Right lobe of liver (tissue), 6 donors: ENCODE results near the gene PRDM15. TPM values are rescaled to one million over a fixed set of nuclear protein-coding genes. Genes with fewer than 3 reads are reported as not detected.

Experiments used
- ATAC-seq, 4 donors: fragments of 200-7000 bp; cut with Tn5 transposase; one replicate each; pipeline ENCODE4 v1.9.1; 2020; ENCODE audit warnings: mild to moderate bottlenecking in 4 of 4, moderate library complexity in 4 of 4
- DNase-seq, 3 donors: peaks; one replicate each; pipeline ENCODE4 v3.0.0-alpha.2; 2020
- H3K27ac ChIP-seq, 3 donors: fragments of 200-600 bp; one replicate each; pipeline ENCODE4 v1.8.0; 2022
- H3K27me3 ChIP-seq, 2 donors: fragments of 200-600 bp; one replicate each; pipeline ENCODE4 v1.8.0; 2022
- H3K36me3 ChIP-seq, 4 donors: fragments of 200-600 bp; sonication (generic) in 1 of 4; one replicate each; pipeline versions ENCODE4 v1.5.1 to v1.8.0; 2017 to 2022; ENCODE audit warnings: control low read depth in 1 of 4
- H3K4me1 ChIP-seq, 4 donors: fragments of 200-600 bp; sonication (generic) in 1 of 4; one replicate each; pipeline versions ENCODE4 v1.5.1 to v1.8.0; 2017 to 2022; ENCODE audit warnings: control low read depth in 1 of 4
- H3K4me3 ChIP-seq, 3 donors: fragments of 200-600 bp; one replicate each; pipeline ENCODE4 v1.8.0; 2022
- H3K9me3 ChIP-seq, 4 donors: fragments of 200-600 bp; sonication (generic) in 1 of 4; one replicate each; pipeline versions ENCODE4 v1.5.1 to v1.8.0; 2017 to 2022; ENCODE audit warnings: control low read depth in 1 of 4
- POLR2A ChIP-seq: fragments of 450-650 bp; IDR thresholded peaks from one replicate; pipeline ENCODE4 v1.6.1; 2017; ENCODE audit warnings: antibody characterized with exemption, mild to moderate bottlenecking
- WGBS: methylation state at CpG from one replicate; pipeline ENCODE4 v1.1.6; 2018; ENCODE audit warnings: low coverage, low lambda C conversion rate; ENCODE audit not compliant: insufficient coverage; ENCODE audit errors: missing lambda C conversion rate; 5-methylcytosine and 5-hydroxymethylcytosine counted together
- intact Hi-C, 2 donors: fragments of 100-400 bp; cut with DNase I; formaldehyde crosslinking; loops; one replicate each; pipeline versions ENCODE4 v1.11.2 to v1.14.1; 2022
- total RNA-seq, 6 experiments: library from RNA; depleted of rRNA in 2 of 6; stranded (reverse); fragments of >200 nt in 2 of 6; fragmentation: NEBNext Ultra II Directional in 3 of 6; extraction: Animal tissue kit (Norgen Biotek cat#: 25700) in 3 of 6; gene quantifications; one replicate each; pipeline versions ENCODE4 v1.1.0 to v1.2.4, GENCODE V29; 2016 to 2023
- TF ChIP-seq, protein P1 (sequence below), 4 donors: fragments of 200-600 bp in 3 of 4; fragments of 450-650 bp in 1 of 4; IDR thresholded peaks; one replicate each; pipeline versions ENCODE4 v1.5.1 to v1.8.0; 2016 to 2022; ENCODE audit warnings: antibody characterized with exemption in 4 of 4, mild to moderate bottlenecking in 2 of 4
- donor health status: DM: no; HTN: yes; CAD: no.
- donor health status: DM: no; HTN: no; CAD: no.
- donor health status: DM: no; HTN: no; CAD: no.
- donor health status: DM: no; HTN: yes; CAD: no.
- donor health status: DM: no; HTN: yes; CAD: no.

PRDM15 gene
- total RNA-seq, 6 experiments from 2014 or later, result 1.9 to 4.0 (median 2.7) TPM

DNA sequence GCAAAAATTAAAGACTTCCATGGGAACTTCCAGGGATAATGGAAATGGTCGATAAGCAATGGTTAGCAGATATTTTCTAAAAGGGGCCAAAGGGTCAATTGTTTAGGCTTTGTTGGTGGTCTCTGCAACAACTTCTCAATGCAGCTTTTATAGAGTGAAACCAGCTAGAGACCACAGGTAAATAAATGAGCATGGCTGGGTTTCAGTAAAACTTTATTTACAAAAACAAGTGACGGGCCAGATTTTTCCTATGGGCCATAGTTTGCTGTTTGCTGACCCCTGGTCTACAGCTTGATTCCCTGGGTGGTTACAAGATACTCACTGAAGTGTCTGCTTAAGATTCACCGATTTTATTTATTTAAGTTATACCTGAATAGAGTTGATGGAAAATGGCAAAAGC, 22.6 kb upstream of the PRDM15 start:
- ATAC-seq (no peak), DNase-seq (no peak)
- H3K4me1 ChIP-seq, result no peaks in the 10 kb centered on the region
- H3K27ac ChIP-seq, result no peak overlapping the region
- peaks cover 0 to 4% (median 0%) of the 10 kb centered on the region in 4 donors for H3K36me3 ChIP-seq
- no peaks in the 10 kb centered on the region for H3K27me3 ChIP-seq
- 91% methylated on average over 3 of the region's 3 CpGs for WGBS
- H3K4me3 ChIP-seq, result no peak overlapping the region
- no peaks in the 10 kb centered on the region for H3K9me3 ChIP-seq
- TF ChIP-seq POLR2A, result no peak
- TF ChIP-seq, protein P1, sequence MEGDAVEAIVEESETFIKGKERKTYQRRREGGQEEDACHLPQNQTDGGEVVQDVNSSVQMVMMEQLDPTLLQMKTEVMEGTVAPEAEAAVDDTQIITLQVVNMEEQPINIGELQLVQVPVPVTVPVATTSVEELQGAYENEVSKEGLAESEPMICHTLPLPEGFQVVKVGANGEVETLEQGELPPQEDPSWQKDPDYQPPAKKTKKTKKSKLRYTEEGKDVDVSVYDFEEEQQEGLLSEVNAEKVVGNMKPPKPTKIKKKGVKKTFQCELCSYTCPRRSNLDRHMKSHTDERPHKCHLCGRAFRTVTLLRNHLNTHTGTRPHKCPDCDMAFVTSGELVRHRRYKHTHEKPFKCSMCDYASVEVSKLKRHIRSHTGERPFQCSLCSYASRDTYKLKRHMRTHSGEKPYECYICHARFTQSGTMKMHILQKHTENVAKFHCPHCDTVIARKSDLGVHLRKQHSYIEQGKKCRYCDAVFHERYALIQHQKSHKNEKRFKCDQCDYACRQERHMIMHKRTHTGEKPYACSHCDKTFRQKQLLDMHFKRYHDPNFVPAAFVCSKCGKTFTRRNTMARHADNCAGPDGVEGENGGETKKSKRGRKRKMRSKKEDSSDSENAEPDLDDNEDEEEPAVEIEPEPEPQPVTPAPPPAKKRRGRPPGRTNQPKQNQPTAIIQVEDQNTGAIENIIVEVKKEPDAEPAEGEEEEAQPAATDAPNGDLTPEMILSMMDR (IDR thresholded peaks at IDR 0.05), result no peak
- intact Hi-C loops, result no loop called here

DNA sequence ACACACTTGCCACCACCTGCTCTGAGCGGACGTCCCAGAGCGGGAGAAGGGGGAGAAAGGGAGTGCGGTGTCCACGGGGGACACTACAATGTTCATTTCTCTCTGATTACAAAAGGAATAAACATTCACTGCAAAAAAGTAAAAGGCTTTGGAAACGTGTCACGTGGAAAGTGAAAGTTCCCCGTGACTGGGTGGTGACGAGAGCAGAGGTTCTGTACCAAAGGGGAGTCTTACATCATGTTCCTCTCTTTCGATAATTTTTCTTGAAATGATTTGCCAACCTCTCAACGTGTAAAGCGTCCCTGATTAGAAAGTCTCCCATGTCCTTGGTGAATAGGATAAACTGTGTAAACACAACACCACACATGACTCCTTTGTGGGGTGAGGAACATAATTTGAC, 22.0 kb upstream of the PRDM15 start:
- Histone ChIP-seq H3K4me1 (no peaks in the 10 kb centered on the region), H3K27me3 (no peaks in the 10 kb centered on the region), H3K4me3 (no peak overlapping the region), H3K36me3 (peaks cover 0 to 4% (median 0%) of the 10 kb centered on the region in 4 donors), H3K27ac (no peak overlapping the region), H3K9me3 (no peaks in the 10 kb centered on the region)
- intact Hi-C loops, result no loop called here
- WGBS, result 71% methylated on average over 10 of the region's 12 CpGs
- DNase-seq (no peak), ATAC-seq (no peak)
- TF ChIP-seq, protein P1 (IDR thresholded peaks at IDR 0.05), result no peak
- no peak for TF ChIP-seq POLR2A

DNA sequence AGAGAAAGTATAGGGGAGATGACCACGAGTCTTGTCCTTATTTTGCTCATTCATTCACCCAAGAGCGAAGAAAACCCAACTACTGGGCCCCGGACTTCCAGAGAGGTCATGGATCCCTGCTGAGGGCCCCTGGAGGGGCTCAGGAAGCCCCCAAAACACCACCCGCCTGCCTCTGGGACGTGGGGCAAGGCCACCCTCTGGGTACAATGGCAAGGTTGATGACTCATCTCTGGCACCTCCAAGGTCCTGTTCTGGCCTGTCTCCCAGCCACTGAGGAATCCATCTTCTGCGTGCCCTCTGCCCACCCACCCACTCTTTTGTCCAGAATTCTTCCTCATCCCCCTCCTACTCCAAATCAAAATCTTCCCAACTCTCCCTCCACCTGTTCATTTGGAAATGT, 21.3 kb upstream of the PRDM15 start:
- Histone ChIP-seq H3K9me3 (no peaks in the 10 kb centered on the region), H3K4me3 (no peak overlapping the region), H3K27me3 (no peaks in the 10 kb centered on the region), H3K36me3 (peaks cover 0 to 4% (median 0%) of the 10 kb centered on the region in 4 donors), H3K27ac (no peak overlapping the region), H3K4me1 (no peaks in the 10 kb centered on the region)
- intact Hi-C loops, result no loop called here
- 100% methylated on average over 2 of the region's 6 CpGs for WGBS
- ATAC-seq (no peak), DNase-seq (no peak)
- TF ChIP-seq, protein P1 (IDR thresholded peaks at IDR 0.05), result no peak
- no peak for TF ChIP-seq POLR2A

DNA sequence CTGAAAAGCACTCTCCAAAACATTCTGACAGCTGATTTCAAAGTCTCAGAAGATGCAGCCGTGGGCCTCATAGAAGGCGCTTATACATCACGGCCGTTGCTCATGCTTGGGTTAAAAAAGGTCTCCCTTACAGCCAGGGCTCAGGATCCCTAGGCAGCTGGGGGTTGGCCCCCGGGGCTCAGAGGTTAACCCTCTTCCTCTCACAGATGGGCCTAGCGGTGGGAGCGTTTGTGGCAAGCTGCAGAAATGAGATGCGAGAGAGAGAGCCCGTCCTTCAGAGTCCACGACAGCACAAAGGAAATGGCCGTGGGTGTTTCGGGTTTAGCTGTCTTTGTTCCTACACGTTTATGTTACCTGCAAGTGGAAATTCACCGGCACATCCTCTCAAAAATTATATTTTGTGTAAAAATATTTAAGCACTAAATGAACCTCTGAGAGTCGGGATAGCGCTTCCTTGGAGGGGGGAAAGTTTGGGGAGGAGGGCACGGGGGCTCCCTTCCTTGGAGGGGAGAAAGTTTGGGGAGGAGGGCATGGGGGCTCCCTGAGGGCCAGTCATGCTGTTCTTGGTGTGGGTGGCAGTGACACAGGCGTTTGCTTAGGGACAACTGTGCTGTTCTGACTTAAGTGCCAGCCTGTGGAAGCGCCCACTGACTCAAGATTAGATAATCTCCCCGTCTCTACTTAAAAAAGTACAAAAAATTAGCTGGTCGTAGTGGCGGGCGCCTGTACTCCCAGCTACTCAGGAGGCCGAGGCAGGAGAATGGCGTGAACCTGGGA, 20.5 kb upstream of the PRDM15 start:
- ATAC-seq (no peak), DNase-seq (no peak)
- TF ChIP-seq, protein P1 (IDR thresholded peaks at IDR 0.05), result no peak
- TF ChIP-seq POLR2A, result no peak
- Histone ChIP-seq H3K9me3 (no peaks in the 10 kb centered on the region), H3K4me1 (no peaks in the 10 kb centered on the region), H3K4me3 (no peak overlapping the region), H3K27ac (no peak overlapping the region), H3K27me3 (no peaks in the 10 kb centered on the region), H3K36me3 (peaks cover 0 to 4% (median 0%) of the 10 kb centered on the region in 4 donors)
- 85% methylated on average over 17 of the region's 25 CpGs for WGBS
- intact Hi-C loops, result no loop called here
